Measurements from ENCODE around the gene MERTK.

The MERTK gene

DNA sequence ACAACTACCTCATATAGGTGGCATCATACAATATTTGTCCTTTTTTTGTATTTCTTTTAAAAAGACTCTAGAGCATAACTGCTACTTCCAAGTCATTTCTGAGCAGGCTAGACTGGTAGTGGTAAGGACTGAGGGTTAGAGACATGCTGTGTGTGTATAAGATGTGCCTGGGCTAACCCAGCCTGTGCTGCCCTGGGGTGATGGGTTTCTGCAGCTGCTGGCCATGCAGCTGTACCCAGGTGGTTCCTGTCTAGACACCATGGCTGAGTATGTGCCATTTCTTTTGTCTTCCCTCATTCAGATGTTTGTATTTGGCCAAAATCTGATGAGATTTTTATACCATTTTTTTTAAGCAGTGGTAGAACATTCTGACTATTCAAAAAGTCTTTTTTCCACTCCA is 40.0 kb downstream of the MERTK start:
- TF ChIP-seq TAF1 (IDR thresholded peaks at IDR 0.05; ENCODE audit: borderline replicate concordance, insufficient read depth, low read length) (no peak), POLR2AphosphoS5 (IDR thresholded peaks at IDR 0.05; ENCODE audit: low read depth, low read length) (no peak), FOXP2 (optimal IDR thresholded peaks at IDR 0.05; ENCODE audit: borderline replicate concordance, extremely low read depth, extremely low read length, insufficient read depth) (no peak), SIN3A (IDR thresholded peaks at IDR 0.05; ENCODE audit: borderline replicate concordance, insufficient read depth, low read length) (no peak)
- TF ChIP-seq, protein P1, sequence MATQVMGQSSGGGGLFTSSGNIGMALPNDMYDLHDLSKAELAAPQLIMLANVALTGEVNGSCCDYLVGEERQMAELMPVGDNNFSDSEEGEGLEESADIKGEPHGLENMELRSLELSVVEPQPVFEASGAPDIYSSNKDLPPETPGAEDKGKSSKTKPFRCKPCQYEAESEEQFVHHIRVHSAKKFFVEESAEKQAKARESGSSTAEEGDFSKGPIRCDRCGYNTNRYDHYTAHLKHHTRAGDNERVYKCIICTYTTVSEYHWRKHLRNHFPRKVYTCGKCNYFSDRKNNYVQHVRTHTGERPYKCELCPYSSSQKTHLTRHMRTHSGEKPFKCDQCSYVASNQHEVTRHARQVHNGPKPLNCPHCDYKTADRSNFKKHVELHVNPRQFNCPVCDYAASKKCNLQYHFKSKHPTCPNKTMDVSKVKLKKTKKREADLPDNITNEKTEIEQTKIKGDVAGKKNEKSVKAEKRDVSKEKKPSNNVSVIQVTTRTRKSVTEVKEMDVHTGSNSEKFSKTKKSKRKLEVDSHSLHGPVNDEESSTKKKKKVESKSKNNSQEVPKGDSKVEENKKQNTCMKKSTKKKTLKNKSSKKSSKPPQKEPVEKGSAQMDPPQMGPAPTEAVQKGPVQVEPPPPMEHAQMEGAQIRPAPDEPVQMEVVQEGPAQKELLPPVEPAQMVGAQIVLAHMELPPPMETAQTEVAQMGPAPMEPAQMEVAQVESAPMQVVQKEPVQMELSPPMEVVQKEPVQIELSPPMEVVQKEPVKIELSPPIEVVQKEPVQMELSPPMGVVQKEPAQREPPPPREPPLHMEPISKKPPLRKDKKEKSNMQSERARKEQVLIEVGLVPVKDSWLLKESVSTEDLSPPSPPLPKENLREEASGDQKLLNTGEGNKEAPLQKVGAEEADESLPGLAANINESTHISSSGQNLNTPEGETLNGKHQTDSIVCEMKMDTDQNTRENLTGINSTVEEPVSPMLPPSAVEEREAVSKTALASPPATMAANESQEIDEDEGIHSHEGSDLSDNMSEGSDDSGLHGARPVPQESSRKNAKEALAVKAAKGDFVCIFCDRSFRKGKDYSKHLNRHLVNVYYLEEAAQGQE (IDR thresholded peaks at IDR 0.05; ENCODE audit: insufficient read depth in 1 of 2, low read depth in 2 of 2, low read length in 2 of 2): no peak

DNA sequence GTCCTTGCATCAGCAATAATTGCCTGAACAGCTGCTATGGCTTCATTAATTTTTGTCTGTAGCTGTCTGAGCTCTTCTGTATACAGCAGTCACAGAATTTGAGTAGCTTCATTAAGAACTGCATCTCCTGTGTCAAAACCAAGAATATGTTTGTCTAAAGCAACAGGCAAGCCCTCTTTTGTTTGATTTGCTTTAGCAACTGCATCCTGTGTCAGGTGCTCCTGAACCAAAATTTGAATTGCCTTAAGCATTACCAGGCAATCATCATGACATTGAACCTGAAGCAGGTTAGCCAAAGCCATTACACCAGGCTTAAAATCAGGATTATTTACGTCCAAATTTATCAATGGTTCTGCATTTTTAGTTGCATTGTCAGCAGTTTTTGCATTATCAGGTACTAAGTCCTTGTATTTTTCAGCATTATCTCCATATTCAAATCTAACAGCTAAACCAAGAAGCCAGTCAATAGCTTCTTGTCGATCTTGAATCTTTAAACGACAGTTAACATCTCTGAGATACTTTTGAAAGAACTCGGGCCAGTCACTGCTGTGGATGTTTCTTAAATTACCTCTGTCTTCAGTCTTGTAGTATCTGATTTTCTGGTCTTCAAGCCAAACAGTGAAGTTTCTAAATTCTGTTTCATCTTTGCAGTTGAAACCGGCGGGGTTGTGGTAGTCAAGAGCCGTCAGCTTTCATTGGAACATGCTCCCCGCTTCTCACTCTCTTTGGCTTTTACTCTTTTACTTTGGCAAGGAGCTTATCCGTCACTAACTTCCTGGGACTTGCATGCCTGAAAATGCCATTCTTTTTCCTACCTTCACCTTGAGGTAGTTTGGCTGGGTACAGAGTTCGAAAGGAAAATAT is 42.2 kb downstream of the MERTK start:
- TF ChIP-seq FOXP2 (optimal IDR thresholded peaks at IDR 0.05; ENCODE audit: borderline replicate concordance, extremely low read depth, extremely low read length, insufficient read depth) (no peak), POLR2AphosphoS5 (IDR thresholded peaks at IDR 0.05; ENCODE audit: low read depth, low read length) (no peak), TAF1 (IDR thresholded peaks at IDR 0.05; ENCODE audit: borderline replicate concordance, insufficient read depth, low read length) (no peak), SIN3A (IDR thresholded peaks at IDR 0.05; ENCODE audit: borderline replicate concordance, insufficient read depth, low read length) (no peak)
- TF ChIP-seq, protein P1 (IDR thresholded peaks at IDR 0.05; ENCODE audit: insufficient read depth in 1 of 2, low read depth in 2 of 2, low read length in 2 of 2): no peak

DNA sequence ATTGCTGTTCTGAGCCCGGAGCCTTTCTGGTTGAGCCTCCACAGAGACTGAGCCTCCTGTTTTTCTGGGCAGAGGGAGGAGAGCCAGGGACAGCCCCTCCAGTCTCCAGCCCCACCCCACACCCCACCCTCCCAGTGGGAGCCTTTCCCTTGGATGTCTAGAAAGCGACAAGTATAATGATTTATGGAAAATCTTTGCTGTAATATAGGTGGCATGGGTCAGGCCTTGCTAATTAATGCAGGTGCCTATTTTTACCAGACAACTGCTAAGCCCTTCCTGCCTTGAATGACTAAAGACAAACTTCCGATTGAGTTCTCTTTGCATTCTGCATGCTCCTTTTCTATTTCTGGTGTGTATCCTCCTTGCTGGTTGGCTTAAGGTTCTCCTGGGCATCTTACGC is 43.1 kb downstream of the MERTK start:
- TF ChIP-seq FOXP2 (optimal IDR thresholded peaks at IDR 0.05; ENCODE audit: borderline replicate concordance, extremely low read depth, extremely low read length, insufficient read depth) (no peak), TAF1 (IDR thresholded peaks at IDR 0.05; ENCODE audit: borderline replicate concordance, insufficient read depth, low read length) (no peak), POLR2AphosphoS5 (IDR thresholded peaks at IDR 0.05; ENCODE audit: low read depth, low read length) (no peak), SIN3A (IDR thresholded peaks at IDR 0.05; ENCODE audit: borderline replicate concordance, insufficient read depth, low read length) (no peak)
- TF ChIP-seq, protein P1 (IDR thresholded peaks at IDR 0.05; ENCODE audit: insufficient read depth in 1 of 2, low read depth in 2 of 2, low read length in 2 of 2): no peak

DNA sequence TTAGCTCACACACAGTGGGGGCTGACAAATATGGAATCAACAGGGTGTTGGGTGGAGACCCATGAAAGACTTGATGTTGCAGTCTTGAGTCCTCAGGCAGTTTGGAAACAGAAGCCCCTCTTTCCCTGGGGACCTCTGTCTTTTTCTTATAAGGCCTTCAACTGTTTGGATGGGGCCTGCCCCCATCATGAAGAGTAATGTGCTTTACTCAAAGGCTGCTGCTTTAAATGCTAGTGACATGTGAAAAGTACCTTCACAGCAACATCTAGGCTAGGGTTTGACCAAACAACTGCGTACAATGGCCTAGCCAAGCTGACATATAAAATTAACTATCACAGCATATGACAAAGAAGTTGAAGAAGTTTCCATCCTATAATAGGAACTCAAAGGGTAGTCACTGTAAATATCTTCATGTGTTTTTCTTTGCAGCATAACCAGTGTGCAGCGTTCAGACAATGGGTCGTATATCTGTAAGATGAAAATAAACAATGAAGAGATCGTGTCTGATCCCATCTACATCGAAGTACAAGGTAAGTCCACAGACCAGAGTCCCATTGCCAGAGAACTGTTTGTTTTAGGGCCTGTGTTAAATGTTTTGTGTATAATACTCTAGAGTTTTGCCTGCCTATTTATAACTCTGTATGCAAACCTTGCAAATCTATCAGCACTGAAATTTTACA is 46.3 kb downstream of the MERTK start:
- no peak for TF ChIP-seq SIN3A (IDR thresholded peaks at IDR 0.05; ENCODE audit: borderline replicate concordance, insufficient read depth, low read length)
- TF ChIP-seq, protein P1 (IDR thresholded peaks at IDR 0.05; ENCODE audit: insufficient read depth in 1 of 2, low read depth in 2 of 2, low read length in 2 of 2): no peak
- no peak for TF ChIP-seq POLR2AphosphoS5 (IDR thresholded peaks at IDR 0.05; ENCODE audit: low read depth, low read length)
- TF ChIP-seq TAF1 (IDR thresholded peaks at IDR 0.05; ENCODE audit: borderline replicate concordance, insufficient read depth, low read length): no peak
- no peak for TF ChIP-seq FOXP2 (optimal IDR thresholded peaks at IDR 0.05; ENCODE audit: borderline replicate concordance, extremely low read depth, extremely low read length, insufficient read depth)

Data from PFSK-1 (cell line).